Measurements from ENCODE around the gene CHTF8.
"Not testable (repeated sequence)": the region's sequence is repeated elsewhere in the genome, so short reads cannot be mapped to it uniquely, and the experiment has no call there.

CHTF8 gene, protein sequence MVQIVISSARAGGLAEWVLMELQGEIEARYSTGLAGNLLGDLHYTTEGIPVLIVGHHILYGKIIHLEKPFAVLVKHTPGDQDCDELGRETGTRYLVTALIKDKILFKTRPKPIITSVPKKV

DNA sequence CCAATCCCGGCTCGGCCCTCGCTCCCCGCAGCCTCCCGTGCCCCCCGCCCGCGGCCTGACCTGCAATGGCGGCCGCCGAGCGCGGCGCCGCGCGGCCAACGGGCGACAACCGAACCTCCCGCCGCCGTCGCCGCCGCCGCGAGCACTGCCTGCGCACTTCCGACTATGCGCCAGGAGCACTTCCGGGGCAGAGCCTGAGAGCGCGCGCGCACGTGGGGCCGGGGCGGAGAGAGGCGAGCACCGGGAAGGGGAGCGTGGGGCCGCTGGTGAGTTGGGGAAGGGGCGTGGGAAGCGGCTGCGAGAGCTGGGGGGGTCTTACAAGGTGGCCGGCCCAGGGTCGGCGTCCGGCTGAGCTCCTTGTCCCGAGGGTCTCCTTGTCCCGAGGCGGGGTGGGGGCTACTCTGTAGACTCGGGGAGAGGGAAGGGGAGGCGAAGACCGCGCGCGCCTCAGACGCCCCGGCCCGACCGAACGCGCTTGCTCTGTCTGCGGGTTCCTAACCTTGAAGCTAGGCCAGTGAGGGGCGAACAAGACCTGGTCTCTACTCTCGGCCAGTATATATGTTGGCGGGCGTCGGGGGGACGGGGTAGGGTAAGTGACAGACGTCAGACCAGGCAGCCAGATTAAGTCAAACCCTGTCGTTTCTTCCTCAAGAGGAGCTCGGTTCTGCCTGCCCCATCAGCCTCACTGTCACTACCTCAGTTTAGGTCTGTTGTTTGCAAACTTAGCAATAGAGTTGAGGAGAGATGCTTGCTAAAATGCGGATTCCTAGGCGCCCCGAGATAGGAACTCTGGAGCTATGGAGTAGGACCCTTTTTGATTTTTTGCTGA is at the start of gene CHTF8, which contains the start of gene UTP4:
Gene CHTF8 (minus strand): TSS at position 165 of the 829 bp plus-strand sequence. CDS start 11,130 bp downstream, outside the sequence.
Gene UTP4 (plus strand): TSS at position 226 of the 829 bp plus-strand sequence. CDS start 811 bp downstream, outside the sequence.
- DNase-seq = peak; percentile 93

DNA sequence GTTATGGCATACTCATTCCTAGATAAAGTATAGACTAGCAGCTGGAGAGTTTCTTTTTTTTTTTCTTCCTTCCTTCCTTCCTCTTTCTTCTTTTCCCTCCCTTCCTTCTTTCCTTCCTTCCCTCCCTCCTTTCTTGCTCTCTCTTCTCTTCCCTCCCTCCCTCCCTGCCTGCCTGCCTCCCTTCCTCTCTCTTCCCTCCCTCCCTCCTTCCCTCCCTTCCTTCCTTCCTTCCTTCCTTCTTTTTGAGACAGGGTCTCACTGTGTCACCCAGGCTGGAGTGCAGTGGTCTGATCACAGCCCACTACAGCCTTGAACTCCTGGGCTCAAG is 47.6 kb upstream of the CHTF8 start:
- no peak for DNase-seq

DNA sequence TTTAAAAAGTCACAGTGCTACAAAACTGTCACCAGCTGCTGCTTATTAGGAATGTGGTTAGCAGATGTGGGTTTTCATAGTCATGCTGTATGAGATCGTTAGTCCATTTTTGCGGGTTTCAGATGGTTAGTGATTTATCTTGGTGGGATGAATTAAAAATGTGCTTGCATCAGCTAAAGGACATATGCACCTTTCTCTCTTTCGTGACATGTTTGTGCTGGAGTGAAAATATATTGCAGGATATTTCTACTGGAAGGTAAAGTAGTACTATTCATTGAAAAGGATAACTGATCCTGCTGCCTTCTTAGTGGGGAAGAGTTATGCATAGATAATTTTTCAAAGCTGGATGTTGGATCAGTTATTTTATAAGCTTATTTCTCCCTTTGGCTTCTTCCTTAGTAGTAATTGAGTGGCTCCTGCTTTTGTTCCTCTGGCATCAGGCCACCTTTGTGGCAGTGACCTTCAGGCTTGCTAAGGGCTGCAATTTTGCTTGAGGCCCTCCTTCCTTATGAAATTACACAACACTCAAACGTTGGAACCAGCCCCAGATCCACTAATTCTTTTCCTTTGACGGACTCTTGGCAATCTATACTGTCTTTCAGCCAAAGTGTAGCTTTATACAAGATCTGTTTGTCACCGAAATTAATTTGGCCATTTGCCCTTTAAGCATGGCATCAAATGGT is 47.1 kb upstream of the CHTF8 start:
- no peak for DNase-seq

DNA sequence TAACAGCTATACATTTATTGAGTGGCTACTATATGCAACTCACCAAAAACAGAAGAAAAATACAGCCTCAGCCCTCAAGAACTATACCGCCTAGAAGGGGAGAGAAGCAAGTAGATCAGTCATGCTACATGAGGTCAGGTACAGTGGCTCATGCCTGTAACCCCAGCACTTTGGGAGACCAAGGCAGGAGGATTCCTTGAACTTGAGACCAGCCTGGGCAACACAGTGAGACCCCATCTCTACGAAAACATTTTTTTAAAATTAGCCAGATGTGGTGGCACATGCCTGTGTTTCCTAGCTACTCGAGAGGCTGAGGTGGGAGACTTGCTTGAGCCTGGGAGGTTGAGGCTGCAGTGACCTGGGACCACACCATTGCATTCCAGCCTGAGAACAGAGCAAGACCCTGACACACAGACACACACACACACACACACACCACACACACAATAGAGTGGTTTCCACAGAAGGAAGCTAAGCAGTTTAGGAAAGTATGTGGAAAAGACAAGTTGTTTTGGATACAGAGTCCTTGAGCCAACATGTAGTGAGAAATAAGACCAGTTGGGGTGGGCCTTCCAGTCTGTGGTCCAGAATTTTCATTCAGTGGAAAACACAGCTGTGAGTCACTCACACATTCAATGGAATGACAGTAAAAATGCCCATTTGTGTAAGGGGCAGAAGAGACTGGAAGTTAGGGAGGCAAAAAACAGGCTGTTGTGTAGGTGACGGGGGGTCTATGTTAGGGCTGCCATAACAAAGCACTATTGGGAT is 43.8 kb upstream of the CHTF8 start:
- no peak for DNase-seq

DNA sequence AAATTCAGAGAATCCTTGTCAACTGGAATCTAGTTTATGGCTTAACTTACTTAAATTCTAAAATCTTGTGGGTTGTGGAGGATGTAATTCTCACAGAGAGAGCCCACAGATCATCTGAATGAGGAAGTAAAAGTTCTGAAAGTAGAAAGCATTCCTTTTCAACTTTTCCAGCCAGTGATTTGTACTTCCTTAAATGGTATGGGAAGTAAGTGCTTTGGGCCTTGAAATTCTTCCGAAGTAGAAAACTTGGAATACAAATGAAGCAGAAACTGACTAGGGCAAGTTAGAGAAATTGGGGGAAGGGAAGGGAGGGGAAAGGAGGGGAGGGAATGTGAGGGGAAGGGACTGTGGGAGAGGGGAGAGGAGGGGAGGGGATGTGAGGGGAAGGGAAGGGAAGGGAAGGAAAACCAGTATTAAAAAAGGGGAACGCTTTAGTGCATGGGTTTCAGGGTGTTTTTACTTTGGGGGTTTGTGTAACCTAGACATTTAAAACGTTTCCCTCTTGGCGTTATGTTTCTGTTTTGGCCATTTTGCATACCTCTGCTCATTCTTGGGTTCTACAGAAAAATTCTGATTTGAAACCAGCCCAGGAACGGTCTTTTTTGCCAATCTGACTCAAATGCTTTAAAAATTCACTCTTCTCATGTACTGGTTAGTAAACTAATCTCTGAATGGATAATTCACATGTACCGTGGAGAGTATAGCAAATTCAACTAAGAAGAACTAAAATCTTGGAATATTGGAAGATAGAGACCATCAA is 39.1 kb upstream of the CHTF8 start:
- DNase-seq = no peak

DNA sequence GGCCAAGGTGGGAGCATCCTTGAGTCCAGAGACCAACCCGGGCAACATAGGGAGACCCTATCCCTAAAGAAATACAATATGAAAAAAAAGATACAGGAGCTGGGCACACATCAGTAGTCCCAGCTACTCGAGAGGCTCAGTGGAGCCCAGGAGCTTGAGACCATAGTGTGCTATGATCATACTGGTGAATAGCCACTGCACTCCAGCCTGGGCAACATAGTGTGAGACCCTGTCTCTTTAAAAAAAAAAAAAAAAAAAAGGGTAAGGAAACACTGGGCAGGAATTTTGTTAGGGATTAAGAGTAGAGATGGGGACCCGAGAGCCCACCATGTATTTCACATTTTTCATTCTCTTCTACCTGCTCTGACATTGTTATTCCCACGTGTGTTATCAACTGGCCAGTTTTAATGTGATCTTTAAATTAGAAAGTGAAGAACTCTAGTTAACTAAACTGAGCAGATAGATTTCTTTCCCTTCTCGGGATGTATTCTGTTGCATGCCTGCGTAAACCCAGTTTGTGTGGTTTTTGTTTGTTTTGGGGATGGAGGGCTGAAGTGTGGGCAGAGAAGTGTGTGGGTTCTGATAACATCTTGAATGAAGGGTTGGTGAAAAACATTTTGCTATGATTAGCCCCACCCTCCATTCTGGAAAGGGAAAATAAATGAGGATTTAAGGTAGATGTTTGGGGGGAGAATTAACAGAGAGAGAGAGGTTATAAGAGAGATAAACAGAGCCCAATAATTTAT is 37.4 kb upstream of the CHTF8 start:
- no peak for DNase-seq

DNA sequence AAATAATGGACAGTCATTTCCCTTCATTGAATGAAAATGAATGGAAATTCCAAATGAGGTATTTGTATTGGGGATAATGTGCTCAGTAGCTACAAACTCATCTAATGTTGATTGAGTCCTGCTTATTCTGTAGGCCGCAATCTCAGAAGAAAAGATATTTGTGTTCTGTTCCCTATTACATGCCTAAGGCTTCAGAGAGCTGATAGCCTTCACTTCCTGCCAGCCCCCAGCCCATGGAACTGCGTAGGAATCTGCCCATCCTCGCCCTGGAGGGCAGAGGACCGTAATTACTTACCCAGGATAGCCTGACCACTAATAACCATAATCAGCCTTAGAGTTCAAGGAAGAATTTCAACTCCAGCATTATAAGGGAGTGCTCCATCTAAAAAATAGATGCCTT is 36.7 kb upstream of the CHTF8 start:
- DNase-seq = no peak

DNA sequence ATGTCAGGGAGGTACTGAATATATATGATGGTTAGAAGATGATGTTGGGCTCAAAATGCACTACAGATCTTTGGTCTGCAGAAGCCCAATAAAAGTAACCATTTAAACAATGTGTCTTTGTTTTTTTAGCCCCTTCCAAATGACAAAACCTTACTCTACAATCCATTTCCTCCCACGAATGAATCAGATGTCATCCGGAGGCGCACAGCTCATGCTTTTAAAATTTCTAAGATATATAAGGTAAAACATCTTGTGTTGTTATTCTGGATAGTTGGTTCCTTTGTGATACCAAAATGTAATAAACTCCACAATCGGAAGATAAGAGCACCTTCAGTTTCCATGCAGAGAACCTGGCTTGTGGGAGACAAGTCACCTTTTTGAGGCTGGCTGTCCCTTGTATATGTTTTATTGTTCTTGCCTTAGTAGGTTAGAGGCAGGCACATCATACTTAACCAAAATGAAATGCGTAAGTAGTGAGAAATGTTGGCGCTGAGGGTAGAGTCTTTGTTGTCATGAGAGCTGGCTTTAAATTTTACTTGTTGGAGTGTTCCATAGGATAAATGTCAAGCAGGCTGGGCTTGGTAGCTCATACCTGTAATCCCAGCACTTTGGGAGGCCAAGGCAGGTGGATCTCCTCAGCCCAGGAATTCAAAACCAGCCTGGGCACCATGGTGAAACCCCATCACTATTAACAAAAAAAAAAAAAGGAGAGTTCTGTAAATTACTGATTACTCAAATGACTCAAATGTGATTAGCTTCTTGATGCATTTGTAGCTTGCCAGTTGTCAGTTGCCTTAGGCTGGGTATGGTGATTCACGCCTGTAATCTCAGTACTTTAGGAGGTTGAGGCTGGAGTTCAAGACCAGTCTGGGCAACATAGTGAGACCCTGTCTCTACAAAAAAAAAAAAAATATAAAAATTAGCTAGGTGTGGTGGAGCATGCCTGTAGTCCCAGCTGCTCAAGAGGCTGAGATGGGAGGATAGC is 34.9 kb upstream of the CHTF8 start:
- no peak for DNase-seq

DNA sequence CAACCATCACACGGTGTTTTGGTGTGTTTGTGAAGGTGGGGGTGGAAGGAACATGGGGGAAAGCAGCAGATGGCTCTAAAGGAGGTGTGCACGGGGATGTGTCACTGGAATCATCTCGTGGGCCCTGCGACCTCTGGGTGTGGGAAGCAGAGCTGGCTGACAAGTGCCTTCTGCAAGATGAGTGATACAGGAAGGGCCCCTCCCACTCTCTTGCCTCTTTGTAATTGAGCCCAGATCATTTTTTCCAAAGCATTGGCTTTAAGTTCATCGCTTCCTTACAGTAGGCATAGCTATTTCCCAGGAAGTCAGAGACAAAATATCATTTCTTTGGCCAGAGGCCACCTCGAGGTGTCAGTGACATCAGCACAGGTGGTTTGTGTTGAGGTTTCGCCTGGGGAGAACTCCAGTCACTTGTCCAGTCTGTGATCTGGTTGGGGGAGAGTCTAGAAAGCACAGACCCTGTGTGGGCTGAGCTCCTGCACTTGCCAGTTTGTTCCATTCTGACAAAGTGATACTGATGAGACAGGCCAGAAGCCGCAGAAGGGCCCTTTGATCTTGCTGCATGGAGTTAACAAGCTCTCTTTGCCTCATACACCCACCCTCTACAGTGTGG is 33.9 kb upstream of the CHTF8 start:
- peak; percentile 87 for DNase-seq

DNA sequence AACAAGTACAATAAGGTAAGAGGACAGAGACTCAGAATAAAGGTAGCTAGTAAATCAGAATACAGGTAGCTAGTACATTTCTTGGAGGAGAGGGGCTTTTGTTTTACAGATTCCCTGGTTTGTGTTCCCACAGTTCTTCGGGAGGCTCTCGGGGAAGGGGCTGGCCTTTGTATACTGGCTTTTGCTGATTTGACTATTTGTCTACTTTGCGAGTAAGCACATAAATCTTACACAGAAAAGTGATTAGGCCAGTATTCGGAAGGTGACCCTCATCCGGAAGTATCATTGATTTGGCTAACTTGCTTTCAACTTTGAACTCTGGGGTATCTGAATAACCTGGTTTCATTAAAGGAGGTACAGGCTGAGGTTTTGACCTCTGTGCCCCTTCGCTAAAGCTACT is 33.2 kb upstream of the CHTF8 start:
- DNase-seq = no peak

DNA sequence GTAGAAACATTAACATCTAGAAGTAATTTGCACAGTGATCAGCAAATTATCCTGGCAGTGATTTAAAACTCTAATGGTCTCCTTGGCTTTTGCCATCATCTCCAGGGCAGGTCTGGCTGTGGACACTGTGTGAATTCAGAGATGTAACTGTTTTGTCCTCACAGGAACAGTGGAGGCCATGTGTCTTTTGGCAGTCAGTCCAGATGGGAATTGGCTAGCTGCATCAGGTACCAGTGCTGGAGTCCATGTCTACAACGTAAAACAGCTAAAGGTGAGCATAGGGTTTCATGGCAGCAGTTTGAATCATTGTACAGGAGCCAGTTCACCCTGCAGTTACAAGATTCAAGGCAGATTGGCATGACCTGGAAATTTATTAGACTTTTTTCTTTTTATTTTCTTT is 27.8 kb upstream of the CHTF8 start:
- no peak for DNase-seq

DNA sequence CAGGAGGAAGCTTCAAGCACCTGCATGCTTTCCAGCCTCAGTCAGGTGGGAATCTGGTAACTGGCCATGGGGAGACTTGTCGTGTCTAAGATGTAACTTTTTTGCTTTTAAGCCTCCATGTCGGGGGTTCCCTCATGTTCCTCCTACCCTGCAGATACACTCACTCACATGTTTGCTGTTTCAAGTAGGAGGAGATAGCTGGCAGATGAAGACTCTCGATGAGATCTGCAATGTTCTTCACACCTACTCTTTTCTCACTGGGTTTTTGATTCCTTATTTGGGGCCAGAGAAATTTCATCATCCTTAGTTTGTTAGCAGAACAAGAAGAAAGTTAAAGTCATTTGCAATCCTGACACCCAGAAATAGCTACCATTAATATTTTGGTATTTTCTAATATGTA is 24.8 kb upstream of the CHTF8 start:
- no peak for DNase-seq

DNA sequence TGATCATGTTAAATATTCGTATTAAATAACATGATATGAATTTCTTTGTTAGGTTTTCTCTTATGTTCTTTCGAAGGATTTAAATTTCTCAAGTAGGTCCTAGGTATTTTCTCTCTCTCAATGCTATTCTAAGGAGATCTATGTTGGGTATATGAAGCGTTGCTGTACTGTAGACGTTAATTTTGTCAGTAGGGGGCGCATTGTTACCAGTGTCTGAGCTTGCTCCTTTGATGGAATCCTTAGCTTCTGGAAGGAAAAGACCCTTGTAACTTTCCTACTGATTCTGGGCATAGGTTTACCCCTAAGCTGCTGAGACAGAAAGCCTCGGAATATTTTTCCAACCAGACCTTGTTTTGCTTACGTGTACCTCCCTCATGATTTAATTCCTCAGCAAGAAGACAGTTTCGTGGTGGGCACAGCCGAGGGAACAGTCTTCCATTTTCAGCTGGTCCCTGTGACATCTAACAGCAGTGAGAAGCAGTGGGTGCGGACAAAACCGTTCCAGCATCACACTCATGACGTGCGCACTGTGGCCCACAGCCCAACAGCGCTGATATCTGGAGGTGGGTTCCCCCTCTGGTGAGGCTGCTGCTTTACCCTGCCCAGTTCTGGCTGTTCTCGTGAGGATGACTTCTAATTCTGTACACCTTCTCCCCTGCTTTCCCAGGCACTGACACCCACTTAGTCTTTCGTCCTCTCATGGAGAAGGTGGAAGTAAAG is 17.9 kb upstream of the CHTF8 start:
- DNase-seq = peak; percentile 45

DNA sequence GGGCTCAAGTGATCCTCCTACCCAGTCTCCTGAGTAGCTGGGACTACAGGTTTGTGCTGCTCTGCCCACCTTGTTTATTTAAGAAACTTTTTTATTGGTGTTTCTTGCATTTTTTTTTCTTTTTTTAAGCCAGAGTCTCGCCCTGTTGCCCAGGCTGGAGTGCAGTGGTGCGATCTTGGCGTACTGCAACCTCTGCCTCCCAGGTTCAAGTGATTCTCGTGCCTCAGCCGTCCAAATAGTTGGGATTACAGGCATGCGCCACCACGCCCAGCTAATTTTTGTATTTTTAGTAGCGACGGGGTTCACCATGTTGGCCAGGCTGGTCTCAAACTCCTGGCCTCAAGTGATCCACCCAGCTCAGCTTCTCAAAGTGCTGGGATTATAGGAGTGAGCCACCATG is 17.2 kb upstream of the CHTF8 start:
- not testable (repeated sequence) for DNase-seq

DNA sequence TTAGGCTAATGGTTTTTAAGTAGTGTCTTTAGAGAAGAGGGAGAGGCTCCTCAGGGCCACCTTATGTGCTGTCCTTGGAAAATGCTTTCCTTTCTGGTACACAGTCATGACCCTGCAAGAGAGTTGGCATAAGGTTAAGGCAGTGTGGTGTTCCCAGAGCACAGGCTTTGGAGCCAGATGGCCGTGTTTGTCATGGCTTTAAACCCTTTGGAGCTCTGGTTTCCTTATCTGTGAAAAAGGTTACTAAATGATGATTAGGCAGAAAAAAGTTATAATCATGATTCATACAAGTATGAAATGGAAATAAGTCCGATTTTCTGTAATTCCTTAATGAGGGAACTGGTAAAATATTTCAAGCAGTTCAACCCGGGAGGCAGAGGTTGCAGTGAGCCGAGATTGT is 13.3 kb upstream of the CHTF8 start:
- DNase-seq = no peak

DNA sequence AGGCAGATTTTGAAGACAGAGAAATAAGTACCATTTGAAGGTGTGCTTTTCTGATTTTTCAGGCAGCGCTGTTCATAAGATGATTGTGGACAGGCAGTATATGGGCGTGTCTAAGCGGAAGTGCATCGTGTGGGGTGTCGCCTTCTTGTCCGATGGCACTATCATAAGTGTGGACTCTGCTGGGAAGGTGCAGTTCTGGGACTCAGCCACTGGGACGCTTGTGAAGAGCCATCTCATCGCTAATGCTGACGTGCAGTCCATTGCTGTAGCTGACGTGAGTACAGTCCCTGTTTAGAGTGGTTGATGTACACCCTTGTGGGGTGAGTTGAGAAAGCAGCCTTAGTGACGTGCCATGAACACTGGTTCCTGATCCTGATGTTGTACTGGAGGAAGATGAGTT is 10.7 kb upstream of the CHTF8 start:
- DNase-seq = no peak

DNA sequence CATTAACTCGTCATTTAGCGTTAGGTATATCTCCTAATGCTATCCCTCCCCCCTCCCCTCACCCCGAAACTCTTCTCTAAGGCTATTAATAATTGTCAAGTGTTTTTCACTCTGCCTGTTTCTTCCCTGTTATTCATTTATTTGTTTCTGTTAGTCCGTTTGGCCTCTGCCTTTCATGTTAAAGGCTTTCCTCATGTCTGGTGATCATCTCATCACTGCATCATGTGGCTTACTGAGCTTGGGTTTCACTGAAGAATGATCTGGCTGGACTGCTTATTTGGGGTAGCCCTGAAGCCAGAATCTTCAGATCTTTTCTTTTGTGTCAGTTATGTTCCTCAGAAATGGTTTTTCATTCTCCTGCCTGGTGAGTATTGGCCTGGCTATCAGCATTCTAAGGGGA is 9.5 kb upstream of the CHTF8 start:
- DNase-seq = no peak

DNA sequence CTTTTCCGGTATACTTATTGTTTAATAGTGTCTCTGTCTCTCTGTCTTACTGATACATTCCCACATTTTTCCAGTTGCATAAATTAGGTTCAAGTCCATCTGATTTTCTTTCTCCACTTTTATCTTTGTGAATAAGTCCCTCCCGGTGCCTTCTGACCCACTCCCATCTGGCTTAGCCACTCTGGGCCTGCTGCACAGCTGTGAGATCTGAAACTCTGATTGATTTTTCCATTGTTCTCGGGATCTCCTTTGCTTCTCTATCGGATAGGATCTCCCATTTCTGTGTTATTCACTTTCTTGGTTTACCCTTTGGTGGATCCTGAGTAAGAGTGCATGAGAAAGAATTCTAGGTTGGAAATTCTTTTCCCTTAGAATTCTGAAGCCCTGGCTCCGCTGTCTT is 8.6 kb upstream of the CHTF8 start:
- no peak for DNase-seq

DNA sequence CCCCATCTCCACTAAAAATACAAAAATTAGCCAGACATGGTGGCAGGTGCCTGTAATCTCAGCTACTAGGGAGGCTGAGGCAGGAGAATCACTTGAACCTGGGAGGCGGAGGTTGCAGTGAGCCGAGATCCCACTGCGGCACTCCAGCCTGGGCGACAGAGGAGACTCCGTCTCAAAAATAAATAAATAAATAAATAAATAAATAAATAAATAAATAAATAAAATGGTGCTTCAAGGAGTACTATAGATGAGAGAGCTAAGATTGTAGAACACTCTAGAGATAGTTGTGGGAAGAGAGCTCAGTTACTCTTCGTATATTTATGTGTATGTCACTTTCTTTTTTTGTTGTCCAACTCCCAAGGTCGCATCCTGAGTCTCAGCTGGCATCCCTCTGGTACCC is 7.1 kb upstream of the CHTF8 start:
- DNase-seq = not testable (repeated sequence)
